MCF 10A (cell line): ENCODE data around the gene CELA1. TPM values are rescaled to one million over a fixed set of nuclear protein-coding genes. Genes with fewer than 3 reads are reported as not detected.

ENCODE experiments used
- BruUV-seq: library from RNA; stranded (reverse); fragments of 400-500 nt; replicated peaks from 2 replicates; lab custom pipeline; 2021; lab: Mats Ljungman, UMichigan
- CTCF ChIA-PET: fragments of 300-600 bp; sonication (Branson Sonifier 250); formaldehyde crosslinking; extraction: SDS; loops from one replicate; lab custom pipeline; 2021; ENCODE audit warnings: antibody characterized with exemption, inconsistent platforms; lab: Yijun Ruan, JAX
- POLR2A ChIA-PET: fragments of 300-600, 350-650 bp; sonication (Branson Sonifier 250); formaldehyde crosslinking; extraction: SDS; loops from one replicate; lab custom pipeline; 2020; ENCODE audit warnings: antibody characterized with exemption, inconsistent platforms; lab: Yijun Ruan, JAX
- DNase-seq: peaks from one replicate; pipeline ENCODE4 v3.0.0-alpha.2; 2018; ENCODE audit not compliant: unreplicated experiment
- H3K27ac Mint-ChIP-seq: one replicate; pipeline ENCODE4 v1.8.0; 2022; ENCODE audit warnings: mild to moderate bottlenecking, low read depth, mixed read lengths; ENCODE audit not compliant: unreplicated experiment
- H3K27me3 Mint-ChIP-seq: one replicate; pipeline ENCODE4 v1.8.0; 2022; ENCODE audit warnings: mixed read lengths; ENCODE audit not compliant: insufficient read depth, unreplicated experiment
- H3K36me3 Mint-ChIP-seq: one replicate; pipeline ENCODE4 v1.8.0; 2022; ENCODE audit warnings: mild to moderate bottlenecking, moderate library complexity, mixed read lengths; ENCODE audit not compliant: insufficient read depth, unreplicated experiment
- H3K4me1 Mint-ChIP-seq: one replicate; pipeline ENCODE4 v1.8.0; 2022; ENCODE audit warnings: mixed read lengths; ENCODE audit not compliant: insufficient read depth, unreplicated experiment
- H3K4me3 Mint-ChIP-seq: one replicate; pipeline ENCODE4 v1.8.0; 2022; ENCODE audit warnings: mild to moderate bottlenecking, moderate library complexity, mixed read lengths; ENCODE audit not compliant: unreplicated experiment
- H3K9me3 Mint-ChIP-seq: one replicate; pipeline ENCODE4 v1.8.0; 2022; ENCODE audit warnings: mixed read lengths; ENCODE audit not compliant: unreplicated experiment
- CTCF ChIP-seq: fragments of 200-600 bp; IDR thresholded peaks from one replicate; pipeline ENCODE4 v1.8.0; 2022; ENCODE audit warnings: antibody characterized with exemption, mild to moderate bottlenecking; ENCODE audit not compliant: unreplicated experiment
- intact Hi-C: fragments of 100-400 bp; cut with micrococcal nuclease; formaldehyde crosslinking; loops from 2 replicates; pipeline ENCODE4 v1.14.1; 2022
- total RNA-seq: library from RNA; stranded (reverse); gene quantifications from 2 replicates; pipeline ENCODE4 v1.2.3, GENCODE V29; 2022

The CELA1 gene
- total RNA-seq, 1 experiment from 2014 or later: not detected

- TSS peak; percentile 36 for BruUV-seq
- DNase-seq: no peak
These were observed 44.0 kb upstream of the CELA1 start for GRCh38 chr12:51390457-51390856.

GRCh38 chr12:51389302-51389999 lies 43.0 kb upstream of the CELA1 start:
- ChIA-PET CTCF (interaction anchor here (0.6 to 1.0 kb wide), 4 partner anchors 35 to 614 kb away, joined by 3 to 5 read pairs (median 3); no protein-coding TSS in a partner anchor), POLR2A (interaction anchor here (0.6 to 8.0 kb wide), 6 partner anchors 9 to 464 kb away, joined by 3 to 54 read pairs (median 4); no protein-coding TSS in a partner anchor)
- Mint-ChIP-seq H3K27me3 (no peaks in the 10 kb centered on the region), H3K9me3 (no peaks in the 10 kb centered on the region), H3K4me3 (peak overlapping the region; percentile 33), H3K27ac (peak overlapping the region; percentile 80), H3K36me3 (no peaks in the 10 kb centered on the region), H3K4me1 (peaks cover 59% of the 10 kb centered on the region)
- BruUV-seq: no TSS peak
- no peak for TF ChIP-seq CTCF
- intact Hi-C loops: no loop called here
- peak; percentile 67 for DNase-seq

More at GRCh38 chr12:51390457-51390856, 44.0 kb upstream of the CELA1 start:
- Mint-ChIP-seq H3K27me3 (no peaks in the 10 kb centered on the region), H3K4me1 (peaks cover 61% of the 10 kb centered on the region), H3K4me3 (peak overlapping the region; percentile 95), H3K36me3 (no peaks in the 10 kb centered on the region), H3K9me3 (no peaks in the 10 kb centered on the region), H3K27ac (peak overlapping the region; percentile 95)
- intact Hi-C loops: no loop called here
- CTCF ChIA-PET: interaction anchor here (1.0 kb wide), 1 partner anchor 19 kb away, joined by 6 read pairs; no protein-coding TSS in a partner anchor
- TF ChIP-seq CTCF: no peak
- POLR2A ChIA-PET: interaction anchor here (1.0 to 8.0 kb wide), 3 partner anchors 10 to 495 kb away, joined by 3 to 54 read pairs (median 13); no protein-coding TSS in a partner anchor

GRCh38 chr12:51388846-51389245 lies 42.4 kb upstream of the CELA1 start:
- BruUV-seq: no TSS peak
- H3K4me3 Mint-ChIP-seq: no peak overlapping the region

More at GRCh38 chr12:51388846-51389245, 42.4 kb upstream of the CELA1 start:
- H3K9me3 Mint-ChIP-seq: no peaks in the 10 kb centered on the region
- no peak for DNase-seq
- no peaks in the 10 kb centered on the region for H3K36me3 Mint-ChIP-seq
- TF ChIP-seq CTCF: no peak
- intact Hi-C loops: no loop called here
- H3K4me1 Mint-ChIP-seq: peaks cover 53% of the 10 kb centered on the region
- CTCF ChIA-PET: interaction anchor here (0.5 to 1.0 kb wide), 4 partner anchors 105 to 615 kb away, joined by 3 to 5 read pairs (median 3); no protein-coding TSS in a partner anchor
- no peaks in the 10 kb centered on the region for H3K27me3 Mint-ChIP-seq
- peak overlapping the region; percentile 80 for H3K27ac Mint-ChIP-seq
- POLR2A ChIA-PET: interaction anchor here (0.9 to 8.0 kb wide), 3 partner anchors 8 to 32 kb away, joined by 3 to 54 read pairs (median 13); no protein-coding TSS in a partner anchor
